IMR-90 (cell line): ENCODE data around the gene SLX4IP. TPM values are rescaled to one million over a fixed set of nuclear protein-coding genes. Genes with fewer than 3 reads are reported as not detected.

Source experiments
- ATAC-seq: fragments of 200-7000 bp; cut with Tn5 transposase; 2 replicates; pipeline ENCODE4 v1.9.1; 2020; ENCODE audit warnings: low read depth, mild to moderate bottlenecking, moderate library complexity
- BruUV-seq: library from RNA; stranded (reverse); fragments of 400-500 nt; replicated peaks from 2 replicates; lab custom pipeline; 2021; lab: Mats Ljungman, UMichigan
- CTCF ChIA-PET: fragments of 300-600 bp; formaldehyde crosslinking; extraction: SDS; loops from one replicate; lab custom pipeline; 2021; ENCODE audit warnings: antibody characterized with exemption; lab: Yijun Ruan, JAX
- POLR2A ChIA-PET: fragments of 300-600 bp; sonication (Branson Sonifier 250); formaldehyde crosslinking; loops from one replicate; lab custom pipeline; 2022; ENCODE audit warnings: antibody characterized with exemption; ENCODE audit not compliant: unreplicated experiment; lab: Charles Lee
- DNase-seq: peaks from one replicate; pipeline ENCODE4 v3.0.0; 2013
- H2AFZ ChIP-seq: replicated peaks from 2 replicates; pipeline ENCODE3; 2013; ENCODE audit warnings: low read length, mild to moderate bottlenecking; ENCODE audit not compliant: poor library complexity
- H2AK5ac ChIP-seq: 2 replicates; pipeline ENCODE4 v1.6.1; 2013; ENCODE audit warnings: low read depth, low read length, inconsistent platforms
- H2AK9ac ChIP-seq: replicated peaks from 2 replicates; pipeline ENCODE3; 2013; ENCODE audit warnings: mild to moderate bottlenecking, low read depth, low read length, moderate library complexity; ENCODE audit not compliant: poor library complexity
- H2BK120ac ChIP-seq: 2 replicates; pipeline ENCODE4 v1.6.1; 2013; ENCODE audit warnings: low read depth, low read length, inconsistent platforms
- H2BK15ac ChIP-seq: 3 replicates; pipeline ENCODE4 v1.6.1; 2013; ENCODE audit warnings: low read depth, low read length, inconsistent platforms
- H2BK20ac ChIP-seq: 2 replicates; pipeline ENCODE4 v1.6.1; 2013; ENCODE audit warnings: low read depth, mild to moderate bottlenecking, inconsistent platforms, low read length, moderate library complexity
- H2BK5ac ChIP-seq: 2 replicates; pipeline ENCODE4 v1.6.1; 2013; ENCODE audit warnings: mild to moderate bottlenecking, low read depth, low read length, inconsistent platforms; ENCODE audit not compliant: poor library complexity, severe bottlenecking
- H3K14ac ChIP-seq: replicated peaks from 2 replicates; pipeline ENCODE4 v1.6.1; 2013; ENCODE audit warnings: low read depth, low read length, inconsistent platforms
- H3K18ac ChIP-seq: 2 replicates; pipeline ENCODE4 v1.6.1; 2013; ENCODE audit warnings: low read depth, low read length, control low read depth
- H3K23ac ChIP-seq: 2 replicates; pipeline ENCODE4 v1.6.1; 2013; ENCODE audit warnings: low read depth, low read length, inconsistent platforms
- H3K27ac ChIP-seq: 2 replicates; pipeline ENCODE4 v1.5.1; 2013; ENCODE audit warnings: mild to moderate bottlenecking, control low read depth, low read length; ENCODE audit not compliant: insufficient read depth
- H3K27me3 ChIP-seq: 2 replicates; pipeline ENCODE4 v1.6.1; 2013; ENCODE audit warnings: low read length; ENCODE audit not compliant: control insufficient read depth, insufficient read depth
- H3K36me3 ChIP-seq: 2 replicates; pipeline ENCODE4 v1.6.1; 2013; ENCODE audit warnings: low read length, mixed read lengths; ENCODE audit not compliant: control insufficient read depth, insufficient read depth
- H3K4ac ChIP-seq: 2 replicates; pipeline ENCODE4 v1.6.1; 2013; ENCODE audit warnings: low read depth, low read length, inconsistent platforms
- H3K4me1 ChIP-seq: 2 replicates; pipeline ENCODE4 v1.6.1; 2013; ENCODE audit warnings: low read length, mixed read lengths; ENCODE audit not compliant: control insufficient read depth, insufficient read depth
- H3K4me2 ChIP-seq: 2 replicates; pipeline ENCODE4 v1.6.1; 2013; ENCODE audit warnings: low read depth, mild to moderate bottlenecking, control low read depth, low read length, moderate library complexity
- H3K4me3 ChIP-seq: 2 replicates; pipeline ENCODE4 v1.5.1; 2013; ENCODE audit warnings: low read depth, mild to moderate bottlenecking, control low read depth, low read length, moderate library complexity; ENCODE audit not compliant: insufficient read depth
- H3K56ac ChIP-seq: 2 replicates; pipeline ENCODE4 v1.6.1; 2013; ENCODE audit warnings: low read length, inconsistent platforms; ENCODE audit not compliant: insufficient read depth; ENCODE audit errors: extremely low read depth
- H3K79me1 ChIP-seq, 2 experiments: 2 replicates each; pipeline ENCODE4 v1.6.1; 2013; ENCODE audit warnings: low read length in 2 of 2, inconsistent platforms in 1 of 2, low read depth in 1 of 2
- H3K9ac ChIP-seq: 2 replicates; pipeline ENCODE4 v1.6.1; 2013; ENCODE audit warnings: low read depth, low read length, control low read depth
- H3K9me1 ChIP-seq: 2 replicates; pipeline ENCODE4 v1.6.1; 2013; ENCODE audit warnings: low read length, inconsistent platforms; ENCODE audit not compliant: insufficient read depth
- H3K9me3 ChIP-seq: 2 replicates; pipeline ENCODE4 v1.6.1; 2013; ENCODE audit warnings: low read length; ENCODE audit not compliant: control insufficient read depth, insufficient read depth
- H4K20me1 ChIP-seq: 2 replicates; pipeline ENCODE4 v1.6.1; 2013; ENCODE audit warnings: low read length, inconsistent platforms; ENCODE audit not compliant: insufficient read depth
- H4K5ac ChIP-seq: 2 replicates; pipeline ENCODE4 v1.6.1; 2013; ENCODE audit warnings: mild to moderate bottlenecking, low read depth, low read length, control low read depth
- H4K8ac ChIP-seq, 2 experiments: 2 replicates each; pipeline ENCODE4 v1.6.1; 2013; ENCODE audit warnings: low read depth in 2 of 2, low read length in 2 of 2, control low read depth in 1 of 2, inconsistent platforms in 1 of 2
- H4K91ac ChIP-seq: 2 replicates; pipeline ENCODE4 v1.6.1; 2013; ENCODE audit warnings: low read depth, low read length, inconsistent platforms; ENCODE audit not compliant: insufficient read depth
- BHLHE40 ChIP-seq: fragments of 150-350 bp; IDR thresholded peaks from 2 replicates; pipeline ENCODE4 v1.6.1; 2016; ENCODE audit warnings: mild to moderate bottlenecking, low read depth, low read length
- CEBPB ChIP-seq: IDR thresholded peaks from 2 replicates; pipeline ENCODE4 v1.6.1; 2012; ENCODE audit warnings: low read depth, low read length, improper control_type of control experiment
- CHD1 ChIP-seq: IDR thresholded peaks from 2 replicates; pipeline ENCODE4 v1.6.1; 2012; ENCODE audit warnings: low read depth, low read length, improper control_type of control experiment
- FOS ChIP-seq: fragments of 150-350 bp; IDR thresholded peaks from 2 replicates; pipeline ENCODE4 v1.6.1; 2016; ENCODE audit warnings: low read depth, low read length
- MAZ ChIP-seq: IDR thresholded peaks from 2 replicates; pipeline ENCODE4 v1.6.1; 2012; ENCODE audit warnings: low read depth, mild to moderate bottlenecking, low read length, improper control_type of control experiment, moderate library complexity, borderline replicate concordance
- MXI1 ChIP-seq: IDR thresholded peaks from 2 replicates; pipeline ENCODE4 v1.6.1; 2012; ENCODE audit warnings: low read depth, mild to moderate bottlenecking, low read length, moderate library complexity, borderline replicate concordance
- RCOR1 ChIP-seq: IDR thresholded peaks from 2 replicates; pipeline ENCODE4 v1.6.1; 2012; ENCODE audit warnings: mild to moderate bottlenecking, low read length, improper control_type of control experiment; ENCODE audit not compliant: insufficient replicate concordance
- SMC3 ChIP-seq: fragments of 150-350 bp; IDR thresholded peaks from 2 replicates; pipeline ENCODE4 v1.6.1; 2016; ENCODE audit warnings: low read depth, mild to moderate bottlenecking, antibody characterized with exemption, low read length, moderate library complexity
- USF2 ChIP-seq: fragments of 150-350 bp; IDR thresholded peaks from 2 replicates; pipeline ENCODE4 v1.6.1; 2017; ENCODE audit warnings: mild to moderate bottlenecking, antibody characterized with exemption, low read length, low read depth
- WGBS, 2 experiments: methylation state at CpG; one replicate each; pipeline versions ENCODE4 v1.1.5 to v1.1.7; 2013; ENCODE audit warnings: missing lambda C conversion rate in 2 of 2; ENCODE audit not compliant: insufficient read length in 1 of 2; ENCODE audit errors: extremely low coverage in 2 of 2; 5-methylcytosine and 5-hydroxymethylcytosine counted together
- dilution Hi-C: fragments of 300-500 bp; cut with HindIII; formaldehyde crosslinking; loops from one replicate; pipeline ENCODE4 v1.14.3; 2018; ENCODE audit warnings: low sequenced_read_pairs; ENCODE audit not compliant: unreplicated experiment
- in situ Hi-C: fragments of 300-500 bp; cut with MboI; formaldehyde crosslinking; loops from 3 replicates; pipeline ENCODE4 v1.14.3; 2019; ENCODE audit warnings: low sequenced_read_pairs, inconsistent platforms, mixed read lengths
- intact Hi-C: fragments of 100-400 bp; cut with micrococcal nuclease; formaldehyde crosslinking; loops from 2 replicates; pipeline ENCODE4 v1.10.0; 2022
- polyA plus RNA-seq, 3 experiments: library from polyadenylated mRNA; depleted of rRNA; stranded (reverse); fragments of >200 nt; gene quantifications; 2 replicates each; pipeline ENCODE4 v1.2.3, GENCODE V29; 2012; ENCODE audit warnings: low replicate concordance in 1 of 3
- total RNA-seq: library from RNA; depleted of rRNA; stranded (reverse); fragments of >200 nt; gene quantifications from 2 replicates; pipeline ENCODE4 v1.2.3, GENCODE V29; 2012
- TF ChIP-seq, protein P1 (sequence below): fragments of 150-350 bp; IDR thresholded peaks from 2 replicates; pipeline ENCODE4 v1.6.1; 2016; ENCODE audit warnings: low read depth, mild to moderate bottlenecking, low read length, moderate library complexity, borderline replicate concordance
- TF ChIP-seq, protein P2 (sequence below): conservative IDR thresholded peaks from 2 replicates; pipeline ENCODE4 v1.5.1; 2012; ENCODE audit warnings: mild to moderate bottlenecking, low read depth, low read length, improper control_type of control experiment

The SLX4IP gene
- total and polyA plus RNA-seq, 2 of the 4 experiments (the other 2 are of a cell fraction): 1.3 to 5.9 TPM

DNA sequence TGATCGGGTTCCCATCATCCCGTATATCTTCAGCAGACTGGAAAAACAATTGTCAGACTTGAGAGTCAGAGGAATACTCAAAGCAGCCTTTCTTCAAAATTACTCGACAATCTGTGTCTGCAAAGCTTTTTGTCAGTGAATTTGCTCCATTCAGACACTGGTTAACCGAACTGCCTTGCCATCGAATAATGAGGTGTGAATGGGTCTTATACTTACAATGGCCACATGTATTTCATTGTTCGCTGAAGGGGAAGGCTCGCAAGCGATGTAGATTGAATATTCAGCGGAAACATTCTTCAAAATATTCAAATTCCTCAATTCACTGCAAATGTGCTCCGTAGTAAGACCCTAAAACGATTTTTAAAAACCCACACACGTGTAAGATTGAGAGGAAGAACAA is 205.8 kb downstream of the SLX4IP start (continued):
- no peak for TF ChIP-seq MXI1

DNA sequence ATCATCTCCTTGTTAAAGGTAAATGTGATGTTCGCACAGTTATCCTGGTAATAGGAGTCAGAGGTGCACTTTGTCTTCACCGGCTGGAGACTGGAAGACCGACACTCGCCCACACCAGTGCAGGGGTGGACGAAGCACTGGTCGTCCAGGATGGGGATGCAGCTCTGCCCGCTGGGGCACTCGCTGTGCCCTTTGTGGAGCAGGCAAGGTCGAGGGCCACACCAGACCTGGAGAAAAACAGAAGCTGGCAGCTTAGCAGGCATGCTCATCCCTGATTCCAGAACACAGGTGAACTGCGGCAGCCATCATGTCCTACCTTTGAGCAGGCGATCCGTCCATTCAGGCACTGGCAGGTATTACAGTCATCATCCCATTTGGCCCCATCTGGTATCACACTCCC is 206.4 kb downstream of the SLX4IP start:
- H3K56ac ChIP-seq: no peak overlapping the region
- H3K4me1 ChIP-seq: peaks cover 16% of the 10 kb centered on the region
- DNase-seq (no peak), ATAC-seq (no peak)
- no peaks in the 10 kb centered on the region for H4K20me1 ChIP-seq
- H2AK5ac ChIP-seq: no peak overlapping the region
- H3K18ac ChIP-seq: no peak overlapping the region
- peaks cover 0 to 26% of the 10 kb centered on the region in 2 experiments; a peak in 2 of 4 replicates for H3K79me1 ChIP-seq
- no peak overlapping the region for H2BK120ac ChIP-seq
- H4K8ac ChIP-seq: no peak overlapping the region
- no peak overlapping the region for H3K9ac ChIP-seq
- H3K23ac ChIP-seq: no peak overlapping the region
- no peak overlapping the region for H3K4me3 ChIP-seq
- TF ChIP-seq, protein P1, sequence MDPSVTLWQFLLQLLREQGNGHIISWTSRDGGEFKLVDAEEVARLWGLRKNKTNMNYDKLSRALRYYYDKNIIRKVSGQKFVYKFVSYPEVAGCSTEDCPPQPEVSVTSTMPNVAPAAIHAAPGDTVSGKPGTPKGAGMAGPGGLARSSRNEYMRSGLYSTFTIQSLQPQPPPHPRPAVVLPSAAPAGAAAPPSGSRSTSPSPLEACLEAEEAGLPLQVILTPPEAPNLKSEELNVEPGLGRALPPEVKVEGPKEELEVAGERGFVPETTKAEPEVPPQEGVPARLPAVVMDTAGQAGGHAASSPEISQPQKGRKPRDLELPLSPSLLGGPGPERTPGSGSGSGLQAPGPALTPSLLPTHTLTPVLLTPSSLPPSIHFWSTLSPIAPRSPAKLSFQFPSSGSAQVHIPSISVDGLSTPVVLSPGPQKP: no peak
- TF ChIP-seq, protein P2, sequence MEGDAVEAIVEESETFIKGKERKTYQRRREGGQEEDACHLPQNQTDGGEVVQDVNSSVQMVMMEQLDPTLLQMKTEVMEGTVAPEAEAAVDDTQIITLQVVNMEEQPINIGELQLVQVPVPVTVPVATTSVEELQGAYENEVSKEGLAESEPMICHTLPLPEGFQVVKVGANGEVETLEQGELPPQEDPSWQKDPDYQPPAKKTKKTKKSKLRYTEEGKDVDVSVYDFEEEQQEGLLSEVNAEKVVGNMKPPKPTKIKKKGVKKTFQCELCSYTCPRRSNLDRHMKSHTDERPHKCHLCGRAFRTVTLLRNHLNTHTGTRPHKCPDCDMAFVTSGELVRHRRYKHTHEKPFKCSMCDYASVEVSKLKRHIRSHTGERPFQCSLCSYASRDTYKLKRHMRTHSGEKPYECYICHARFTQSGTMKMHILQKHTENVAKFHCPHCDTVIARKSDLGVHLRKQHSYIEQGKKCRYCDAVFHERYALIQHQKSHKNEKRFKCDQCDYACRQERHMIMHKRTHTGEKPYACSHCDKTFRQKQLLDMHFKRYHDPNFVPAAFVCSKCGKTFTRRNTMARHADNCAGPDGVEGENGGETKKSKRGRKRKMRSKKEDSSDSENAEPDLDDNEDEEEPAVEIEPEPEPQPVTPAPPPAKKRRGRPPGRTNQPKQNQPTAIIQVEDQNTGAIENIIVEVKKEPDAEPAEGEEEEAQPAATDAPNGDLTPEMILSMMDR: no peak
- TF ChIP-seq MAZ (no peak), FOS (no peak), CHD1 (no peak), RCOR1 (no peak), CEBPB (no peak), MXI1 (no peak), BHLHE40 (no peak), USF2 (no peak), SMC3 (no peak)
- no peak overlapping the region for H3K4me2 ChIP-seq
- POLR2A ChIA-PET: no interaction called here
- H4K5ac ChIP-seq: no peak overlapping the region
- no peak overlapping the region for H2BK20ac ChIP-seq
- no peaks in the 10 kb centered on the region for H3K27me3 ChIP-seq
- CTCF ChIA-PET: no interaction called here
- peaks cover 19% of the 10 kb centered on the region for H3K9me1 ChIP-seq
- no TSS peak for BruUV-seq
- H3K9me3 ChIP-seq: no peaks in the 10 kb centered on the region
- in situ Hi-C loops (no loop called here), intact Hi-C loops (no loop called here), dilution Hi-C loops (no loop called here)
- WGBS, 2 experiments: 93% methylated on average over 10 of the region's 12 CpGs; no CpG with 5 or more reads in 1 of the 2 experiments
- no peak overlapping the region for H2BK15ac ChIP-seq
- H3K14ac ChIP-seq: no peak overlapping the region
- H3K27ac ChIP-seq: no peak overlapping the region
- H3K4ac ChIP-seq: no peak overlapping the region
- peaks cover 77% of the 10 kb centered on the region for H3K36me3 ChIP-seq
- no peak overlapping the region for H2BK5ac ChIP-seq
- H4K91ac ChIP-seq: no peak overlapping the region
- H2AFZ ChIP-seq: no peak overlapping the region
- no peak overlapping the region for H2AK9ac ChIP-seq
